Activated T-helper 2 cell treated with anti-CD3 and anti-CD28 coated beads, Interferon-gamma antibody, Interleukin-2, Interleukin-4, amounts not matched to agents 10 μg/mL and 5 μg/mL and 100 μg/mL, durations not matched to agents 14 hours and 24 hours and 36 hours (primary cell): ENCODE data around the gene PPFIA2. TPM values are rescaled to one million over a fixed set of nuclear protein-coding genes. Genes with fewer than 3 reads are reported as not detected.
"Not testable (repeated sequence)": the region's sequence is repeated elsewhere in the genome, so short reads cannot be mapped to it uniquely, and the experiment has no call there.

Experiments used
- DNase-seq: peaks from one replicate; pipeline ENCODE4 v3.0.0; 2021; ENCODE audit warnings: low spot score
- H3K27ac Mint-ChIP-seq: one replicate; pipeline ENCODE4 v1.8.0; 2021; ENCODE audit warnings: mixed read lengths
- H3K27me3 Mint-ChIP-seq: one replicate; pipeline ENCODE4 v1.8.0; 2021; ENCODE audit warnings: low read depth, mixed read lengths
- H3K36me3 Mint-ChIP-seq: one replicate; pipeline ENCODE4 v1.8.0; 2021; ENCODE audit warnings: low read depth, mixed read lengths
- H3K4me1 Mint-ChIP-seq: one replicate; pipeline ENCODE4 v1.8.0; 2021; ENCODE audit warnings: low read depth, mixed read lengths
- H3K4me3 Mint-ChIP-seq: one replicate; pipeline ENCODE4 v1.8.0; 2021; ENCODE audit warnings: low read depth, mild to moderate bottlenecking, moderate library complexity, mixed read lengths
- H3K9me3 Mint-ChIP-seq: one replicate; pipeline ENCODE4 v1.8.0; 2021; ENCODE audit warnings: mixed read lengths
- intact Hi-C: fragments of 100-400 bp; cut with micrococcal nuclease; formaldehyde crosslinking; loops from one replicate; pipeline ENCODE4 v1.15.1; 2023
- total RNA-seq: library from RNA; stranded (reverse); gene quantifications from 2 replicates; pipeline ENCODE4 v1.2.3, GENCODE V29; 2022

Gene PPFIA2
- total RNA-seq, 1 donor from 2014 or later: not detected

DNA sequence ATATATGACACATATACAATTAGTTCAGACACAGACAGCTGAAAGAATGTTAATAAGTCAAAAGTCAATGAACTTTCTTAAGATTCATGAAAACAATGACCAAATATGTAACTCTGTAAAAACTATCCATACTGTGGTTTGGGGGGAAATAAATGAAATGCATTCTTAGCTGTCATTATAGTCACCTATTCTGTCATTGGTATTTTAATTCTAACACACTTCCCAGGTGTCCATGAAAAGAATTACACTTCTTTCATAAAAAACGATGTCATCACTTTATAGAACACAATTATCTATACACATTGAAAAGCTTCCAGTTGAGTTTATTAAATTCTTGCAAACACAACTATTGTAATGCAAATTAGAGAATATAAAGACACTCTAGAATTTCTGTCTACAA, 35.8 kb downstream of the PPFIA2 start:
- no peak overlapping the region for H3K4me3 Mint-ChIP-seq
- DNase-seq: no peak
- no peaks in the 10 kb centered on the region for H3K27me3 Mint-ChIP-seq
- no peaks in the 10 kb centered on the region for H3K36me3 Mint-ChIP-seq
- intact Hi-C loops: no loop called here
- no peak overlapping the region for H3K27ac Mint-ChIP-seq
- H3K4me1 Mint-ChIP-seq: no peaks in the 10 kb centered on the region
- H3K9me3 Mint-ChIP-seq: no peaks in the 10 kb centered on the region

DNA sequence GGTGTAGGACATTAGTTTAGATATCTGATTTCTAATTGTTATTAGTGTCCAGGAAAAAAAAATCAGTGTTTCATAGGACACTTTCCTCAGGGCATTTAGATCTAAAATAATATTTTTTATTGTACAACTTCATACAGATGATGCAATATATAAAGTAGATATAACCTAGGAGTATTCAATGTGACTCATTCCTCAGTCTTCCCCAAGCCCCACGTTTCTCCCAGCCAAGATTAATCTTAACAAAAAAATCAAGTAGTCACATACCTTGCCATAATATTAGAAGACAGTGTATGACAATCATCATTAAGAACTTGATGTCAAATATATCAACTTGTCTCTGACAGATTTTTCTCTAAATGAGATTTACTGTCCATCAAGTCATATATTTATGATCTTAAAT, 37.1 kb downstream of the PPFIA2 start:
- intact Hi-C loops: no loop called here
- Mint-ChIP-seq H3K9me3 (no peaks in the 10 kb centered on the region), H3K36me3 (no peaks in the 10 kb centered on the region), H3K4me3 (no peak overlapping the region), H3K27ac (no peak overlapping the region), H3K4me1 (no peaks in the 10 kb centered on the region), H3K27me3 (no peaks in the 10 kb centered on the region)
- DNase-seq: no peak

DNA sequence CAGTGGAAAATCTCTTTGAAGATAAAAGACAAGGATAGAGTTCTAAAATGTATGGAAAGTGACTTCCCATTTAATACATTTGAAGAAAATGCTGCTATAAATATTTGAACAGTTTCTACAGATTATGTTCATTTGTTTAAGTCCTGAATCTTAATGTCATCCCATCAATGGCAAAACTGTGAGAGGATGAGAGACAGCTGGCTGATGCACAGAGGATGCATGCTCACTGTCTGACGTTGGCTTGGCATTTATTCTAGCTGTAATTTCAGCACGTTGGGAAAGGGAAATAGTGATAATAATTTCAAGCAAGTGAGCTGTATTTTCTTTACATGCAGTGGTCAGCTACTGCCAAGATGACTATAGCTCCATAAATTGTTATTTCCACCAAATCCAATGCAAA, 40.5 kb downstream of the PPFIA2 start:
- no peaks in the 10 kb centered on the region for H3K4me1 Mint-ChIP-seq
- no peak overlapping the region for H3K4me3 Mint-ChIP-seq
- no peaks in the 10 kb centered on the region for H3K36me3 Mint-ChIP-seq
- no peak overlapping the region for H3K27ac Mint-ChIP-seq
- intact Hi-C loops: no loop called here
- no peaks in the 10 kb centered on the region for H3K9me3 Mint-ChIP-seq
- no peaks in the 10 kb centered on the region for H3K27me3 Mint-ChIP-seq
- DNase-seq: no peak

DNA sequence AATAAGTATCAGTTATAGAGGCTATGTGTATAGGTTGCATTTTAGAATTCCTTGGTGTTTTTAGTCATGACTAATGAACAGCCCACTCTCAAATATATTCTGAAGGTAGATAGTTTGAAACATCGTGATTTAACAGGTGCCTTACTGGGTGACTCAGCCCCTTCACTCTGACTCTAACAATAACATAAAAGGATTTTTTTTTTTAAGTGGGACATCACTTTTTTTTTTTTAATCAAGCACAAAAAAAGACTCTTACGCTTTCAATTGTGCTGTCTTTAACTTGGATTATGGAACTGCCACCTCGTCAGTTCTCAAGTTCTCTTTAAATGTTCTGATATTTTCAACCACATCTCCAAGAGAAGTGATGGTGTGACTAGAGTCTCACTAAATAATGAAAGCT, 46.6 kb downstream of the PPFIA2 start:
- Mint-ChIP-seq H3K4me3 (no peak overlapping the region), H3K27ac (no peak overlapping the region), H3K4me1 (no peaks in the 10 kb centered on the region), H3K27me3 (no peaks in the 10 kb centered on the region), H3K9me3 (no peaks in the 10 kb centered on the region), H3K36me3 (no peaks in the 10 kb centered on the region)
- intact Hi-C loops: no loop called here
- DNase-seq: no peak

DNA sequence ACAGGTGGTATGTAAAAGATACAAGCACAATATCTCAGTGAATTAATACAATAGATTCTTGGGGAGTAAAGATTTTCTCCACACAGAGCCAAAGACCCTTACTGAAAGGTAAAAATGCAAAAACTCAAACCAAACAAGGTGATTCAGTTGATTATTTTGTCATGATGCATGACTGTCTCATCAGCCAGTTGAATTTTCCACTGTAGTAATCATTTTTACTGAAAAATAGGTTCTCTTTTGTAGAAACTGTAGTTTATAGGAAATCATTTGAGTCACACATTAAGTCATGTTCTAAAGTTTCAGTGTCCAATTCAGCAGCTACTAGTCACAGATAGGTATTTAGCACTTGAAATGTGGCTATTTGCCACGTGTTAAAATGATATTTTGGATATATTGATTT, 53.6 kb downstream of the PPFIA2 start:
- H3K36me3 Mint-ChIP-seq: no peaks in the 10 kb centered on the region

DNA sequence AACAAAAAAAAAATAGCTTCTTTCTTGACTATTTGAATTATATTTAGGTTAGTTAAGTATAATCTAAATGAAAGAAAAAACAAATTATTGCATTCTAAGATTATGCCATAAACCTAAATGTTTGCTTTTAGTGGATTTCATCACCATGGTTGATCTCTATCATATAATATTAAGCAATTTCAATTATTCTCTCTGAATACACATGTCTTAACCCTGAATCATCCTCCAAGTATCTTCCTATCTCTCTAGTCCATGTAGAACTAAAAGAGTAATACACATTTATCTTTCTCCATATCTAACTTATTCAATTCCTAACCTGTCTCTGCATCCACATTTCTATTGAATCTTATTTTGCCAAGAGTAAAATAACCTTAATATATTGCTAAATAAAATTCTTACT, 59.6 kb downstream of the PPFIA2 start:
- H3K36me3 Mint-ChIP-seq: no peaks in the 10 kb centered on the region
- H3K27me3 Mint-ChIP-seq: no peaks in the 10 kb centered on the region
- intact Hi-C loops: no loop called here
- H3K4me3 Mint-ChIP-seq: no peak overlapping the region
- no peaks in the 10 kb centered on the region for H3K4me1 Mint-ChIP-seq
- no peak for DNase-seq
- H3K27ac Mint-ChIP-seq: no peak overlapping the region
- no peaks in the 10 kb centered on the region for H3K9me3 Mint-ChIP-seq

More for the DNA sequence above, 53.6 kb downstream of the PPFIA2 start:
- no peak overlapping the region for H3K4me3 Mint-ChIP-seq
- intact Hi-C loops: no loop called here
- no peaks in the 10 kb centered on the region for H3K27me3 Mint-ChIP-seq
- DNase-seq: no peak
- no peak overlapping the region for H3K27ac Mint-ChIP-seq
- no peaks in the 10 kb centered on the region for H3K9me3 Mint-ChIP-seq
- no peaks in the 10 kb centered on the region for H3K4me1 Mint-ChIP-seq

DNA sequence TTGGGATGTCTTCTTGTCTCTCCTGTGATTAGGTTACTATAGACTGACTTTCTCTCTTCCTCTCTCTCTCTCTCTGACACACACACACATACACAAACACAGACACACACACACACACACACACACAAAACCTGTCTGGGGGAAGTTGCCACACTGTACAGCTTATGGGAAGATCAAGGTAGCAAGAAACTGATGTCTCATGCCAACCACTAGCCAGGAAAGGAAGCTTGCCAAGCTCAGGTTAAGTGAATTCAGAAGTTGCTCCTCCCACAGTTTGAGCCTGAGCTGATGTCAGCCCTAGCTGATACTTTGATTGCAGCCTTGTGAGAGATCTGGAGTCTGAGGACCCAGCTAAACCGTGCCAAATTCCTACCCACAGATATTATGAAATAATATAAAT, 67.1 kb downstream of the PPFIA2 start:
- H3K4me1 Mint-ChIP-seq: no peaks in the 10 kb centered on the region
- no peaks in the 10 kb centered on the region for H3K36me3 Mint-ChIP-seq
- intact Hi-C loops: no loop called here
- no peaks in the 10 kb centered on the region for H3K27me3 Mint-ChIP-seq
- no peak overlapping the region for H3K4me3 Mint-ChIP-seq
- no peaks in the 10 kb centered on the region for H3K9me3 Mint-ChIP-seq
- no peak for DNase-seq
- H3K27ac Mint-ChIP-seq: no peak overlapping the region

DNA sequence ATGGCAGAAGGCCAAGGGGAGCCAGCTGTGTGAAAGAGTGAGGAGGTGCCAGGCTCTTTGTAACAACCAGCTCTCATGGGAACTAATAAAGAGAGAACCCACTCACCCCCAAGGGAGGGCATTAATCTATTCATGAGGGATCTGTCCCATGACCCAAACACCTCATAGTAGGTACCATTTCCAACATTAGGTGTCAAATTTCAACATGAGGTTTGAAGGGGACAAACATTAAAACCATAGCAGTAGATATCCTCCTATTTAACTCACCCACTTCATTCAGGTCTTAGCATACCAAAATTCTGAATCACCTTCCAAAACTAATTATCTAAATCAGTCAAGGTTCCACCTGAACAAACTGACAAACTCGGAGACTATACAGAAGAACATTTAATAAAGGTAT, 75.3 kb downstream of the PPFIA2 start:
- Mint-ChIP-seq H3K4me1 (no peaks in the 10 kb centered on the region), H3K9me3 (no peaks in the 10 kb centered on the region), H3K27ac (no peak overlapping the region), H3K27me3 (no peaks in the 10 kb centered on the region), H3K36me3 (no peaks in the 10 kb centered on the region), H3K4me3 (no peak overlapping the region)
- intact Hi-C loops: no loop called here
- DNase-seq: no peak

DNA sequence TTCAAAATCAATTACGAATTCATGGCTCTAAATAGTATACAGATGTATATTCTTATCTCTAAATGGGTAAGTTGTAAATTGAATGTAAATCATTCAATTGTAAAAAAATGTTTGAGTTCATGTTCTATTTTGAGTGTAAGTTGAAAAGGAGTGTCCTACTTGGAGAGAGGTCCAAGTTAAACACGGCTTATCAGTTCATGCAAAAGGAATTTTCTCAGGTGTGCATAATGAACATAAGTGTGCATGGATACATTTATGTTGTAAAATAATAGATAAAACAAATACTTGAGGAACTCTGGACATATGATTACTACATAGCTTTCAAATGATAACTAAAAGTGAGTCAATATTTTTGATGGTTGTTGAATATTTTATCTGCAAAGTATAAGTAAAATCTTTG, 79.5 kb downstream of the PPFIA2 start:
- no peaks in the 10 kb centered on the region for H3K36me3 Mint-ChIP-seq

DNA sequence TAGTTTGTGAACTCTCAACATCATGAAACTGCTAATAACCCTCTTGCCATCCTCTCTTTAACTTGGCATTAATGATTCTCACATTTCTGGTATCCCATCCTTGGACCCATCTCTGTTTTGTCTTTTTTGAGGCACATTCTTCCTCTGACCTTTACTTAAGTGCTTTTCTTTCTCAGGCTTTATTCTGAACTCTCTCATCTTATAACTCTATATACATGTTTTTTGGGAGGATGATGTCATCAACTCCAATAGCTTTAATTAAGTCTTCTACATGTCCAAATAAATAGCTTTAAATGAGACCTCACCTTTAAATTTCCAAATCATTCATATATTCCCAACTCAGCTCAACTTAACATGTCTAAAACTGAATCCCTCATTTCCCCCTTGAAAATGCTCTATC, 88.4 kb downstream of the PPFIA2 start:
- Mint-ChIP-seq H3K4me3 (no peak overlapping the region), H3K4me1 (peaks cover 3% of the 10 kb centered on the region), H3K27ac (no peak overlapping the region), H3K9me3 (no peaks in the 10 kb centered on the region), H3K36me3 (no peaks in the 10 kb centered on the region), H3K27me3 (no peaks in the 10 kb centered on the region)
- DNase-seq: no peak
- intact Hi-C loops: no loop called here

More for the DNA sequence above, 79.5 kb downstream of the PPFIA2 start:
- no peaks in the 10 kb centered on the region for H3K9me3 Mint-ChIP-seq
- H3K27me3 Mint-ChIP-seq: no peaks in the 10 kb centered on the region
- intact Hi-C loops: no loop called here
- H3K27ac Mint-ChIP-seq: no peak overlapping the region
- no peaks in the 10 kb centered on the region for H3K4me1 Mint-ChIP-seq
- no peak for DNase-seq
- no peak overlapping the region for H3K4me3 Mint-ChIP-seq

DNA sequence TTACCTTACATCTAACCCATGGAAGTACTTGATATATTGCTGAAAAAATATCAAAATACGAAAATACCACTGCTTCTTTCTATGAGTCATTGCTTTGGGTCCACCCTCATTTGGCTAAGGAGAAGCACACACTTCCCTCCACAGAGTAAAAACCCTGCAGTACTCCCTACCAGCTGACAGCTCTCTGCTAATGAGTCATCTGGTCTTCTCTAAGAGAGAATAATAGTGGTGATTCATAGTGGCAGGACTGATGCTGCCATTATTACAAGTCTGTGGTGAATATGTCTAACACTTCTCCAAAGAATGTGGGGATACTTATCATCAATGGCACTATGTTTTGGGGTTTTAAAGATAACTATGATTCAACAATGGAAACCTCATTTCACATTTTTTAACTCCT, 90.7 kb downstream of the PPFIA2 start:
- no peak overlapping the region for H3K27ac Mint-ChIP-seq
- no peak for DNase-seq
- intact Hi-C loops: no loop called here
- H3K9me3 Mint-ChIP-seq: no peaks in the 10 kb centered on the region
- H3K4me1 Mint-ChIP-seq: peaks cover 3% of the 10 kb centered on the region
- H3K36me3 Mint-ChIP-seq: no peaks in the 10 kb centered on the region
- no peak overlapping the region for H3K4me3 Mint-ChIP-seq
- no peaks in the 10 kb centered on the region for H3K27me3 Mint-ChIP-seq

DNA sequence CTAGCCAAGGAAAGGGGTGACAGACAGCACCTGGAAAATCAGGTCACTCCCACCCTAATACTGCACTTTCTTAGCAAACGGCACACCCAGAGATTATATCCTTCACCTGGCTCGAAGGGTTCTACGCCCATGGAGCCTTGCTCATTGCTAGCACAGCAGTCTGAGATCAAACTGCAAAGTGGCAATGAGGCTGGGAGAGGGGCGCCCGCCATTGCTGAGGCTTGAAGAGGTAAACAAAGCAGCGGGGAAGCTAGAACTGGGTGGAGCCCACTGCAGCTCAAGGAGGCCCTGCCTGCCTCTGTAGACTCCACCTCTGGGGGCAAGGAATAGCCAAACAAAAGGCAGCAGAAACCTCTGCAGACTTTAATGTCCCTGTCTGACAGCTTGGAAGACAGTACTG, 99.8 kb downstream of the PPFIA2 start:
- H3K9me3 Mint-ChIP-seq, DNase-seq, H3K27ac Mint-ChIP-seq, H3K4me1 Mint-ChIP-seq, H3K27me3 Mint-ChIP-seq, intact Hi-C loops, H3K4me3 Mint-ChIP-seq, H3K36me3 Mint-ChIP-seq: not testable (repeated sequence)

DNA sequence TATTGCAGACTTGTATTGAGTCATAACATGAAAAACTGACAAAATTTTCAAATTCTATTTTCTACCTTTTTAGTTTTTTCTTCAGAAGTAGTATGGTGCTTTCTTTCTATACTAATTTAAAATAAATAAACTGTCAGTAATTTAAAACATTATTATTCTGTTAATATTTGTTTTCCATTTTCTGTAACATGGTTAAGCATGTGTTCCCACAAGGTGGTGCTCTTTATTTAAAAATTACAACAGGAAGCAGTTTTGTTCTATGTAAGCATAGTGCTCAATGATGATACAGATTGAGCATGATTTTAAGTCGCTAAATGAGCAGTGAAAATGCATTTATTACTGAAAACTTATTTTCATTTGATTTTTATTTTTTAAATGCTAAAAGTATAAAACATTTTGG, 114.6 kb downstream of the PPFIA2 start:
- H3K4me3 Mint-ChIP-seq: no peak overlapping the region
- H3K27ac Mint-ChIP-seq: no peak overlapping the region
- DNase-seq: no peak
- no peaks in the 10 kb centered on the region for H3K4me1 Mint-ChIP-seq
- H3K36me3 Mint-ChIP-seq: no peaks in the 10 kb centered on the region
- H3K27me3 Mint-ChIP-seq: no peaks in the 10 kb centered on the region
- H3K9me3 Mint-ChIP-seq: no peaks in the 10 kb centered on the region
- intact Hi-C loops: loop anchor here (1.0 to 10.0 kb wide), 4 partner anchors 350 to 714 kb away; partner anchors contain the start of genes CCDC59 and METTL25

DNA sequence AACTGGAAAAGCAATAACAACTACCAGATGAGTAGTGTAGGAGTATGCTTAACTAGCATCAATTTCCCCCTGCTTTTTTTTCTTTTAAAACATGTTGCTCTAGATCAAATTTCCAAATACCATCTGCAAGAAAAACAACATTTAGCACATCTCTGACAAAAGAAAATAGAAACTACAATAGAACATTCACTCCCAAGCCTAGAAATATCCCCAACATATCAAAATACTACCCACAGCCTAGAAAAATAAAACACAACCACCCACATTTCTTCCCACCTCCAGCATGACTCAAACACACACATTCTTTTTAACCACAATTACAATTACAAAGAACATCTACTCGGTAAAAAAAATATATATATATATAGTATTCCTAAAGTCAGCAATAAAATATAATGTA, 120.0 kb downstream of the PPFIA2 start:
- H3K4me3 Mint-ChIP-seq: no peak overlapping the region
- no peak for DNase-seq

More for the DNA sequence above, 120.0 kb downstream of the PPFIA2 start:
- H3K9me3 Mint-ChIP-seq: no peaks in the 10 kb centered on the region
- peaks cover 1% of the 10 kb centered on the region for H3K4me1 Mint-ChIP-seq
- intact Hi-C loops: no loop called here
- no peaks in the 10 kb centered on the region for H3K27me3 Mint-ChIP-seq
- H3K36me3 Mint-ChIP-seq: no peaks in the 10 kb centered on the region
- H3K27ac Mint-ChIP-seq: no peak overlapping the region
